ENCODE data around the gene CFHR1.
"Not testable (repeated sequence)": the region's sequence is repeated elsewhere in the genome, so short reads cannot be mapped to it uniquely, and the experiment has no call there.

Gene CFHR1

GRCh38 chr1:196819531-196819930 lies at the start of gene CFHR1:
CFHR1 (plus strand) TSS chr1:196819731; CDS start chr1:196819845, 114 bp downstream.
- DNase-seq: not testable (repeated sequence)

DNA sequence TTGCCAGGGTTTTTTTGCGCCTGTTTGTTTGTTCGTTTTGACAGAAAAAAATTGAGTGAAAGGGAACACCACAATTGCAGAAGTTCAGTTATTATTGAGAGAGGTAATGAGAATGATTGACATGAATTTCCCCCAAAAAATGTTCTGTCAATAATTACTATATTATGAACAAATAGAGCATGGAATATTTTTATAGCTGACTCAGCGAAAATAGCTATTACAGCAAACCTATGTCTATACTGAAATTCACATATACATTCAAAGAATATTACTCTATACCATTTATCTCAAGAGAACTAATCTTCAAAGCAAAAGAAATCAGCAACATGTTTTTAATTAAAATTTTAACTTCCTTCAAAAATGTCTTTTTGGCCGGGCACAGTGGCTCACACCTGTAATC lies 49.7 kb upstream of the CFHR1 start:
- DNase-seq: not testable (repeated sequence)

DNA sequence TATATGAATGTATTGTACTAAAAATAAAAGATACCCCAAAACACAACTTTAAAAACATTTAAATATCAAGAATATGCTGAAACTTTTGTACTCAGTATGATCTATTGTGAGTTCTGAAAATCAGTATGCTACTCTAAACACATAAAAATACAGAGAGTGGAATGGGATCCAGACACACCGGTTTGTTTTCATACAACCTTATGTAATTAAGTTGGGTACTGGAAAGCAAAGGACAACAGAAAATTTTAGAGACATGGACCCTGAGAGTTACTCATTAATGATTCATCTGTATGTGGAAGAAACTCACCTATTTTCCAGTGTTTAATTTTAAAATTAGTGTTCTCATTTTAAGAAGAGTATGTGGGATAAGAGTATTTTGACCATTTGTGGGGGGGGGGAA lies 45.8 kb upstream of the CFHR1 start:
- no peak for DNase-seq

GRCh38 chr1:196774175-196774574 lies 45.4 kb upstream of the CFHR1 start:
- no peak for DNase-seq

DNA sequence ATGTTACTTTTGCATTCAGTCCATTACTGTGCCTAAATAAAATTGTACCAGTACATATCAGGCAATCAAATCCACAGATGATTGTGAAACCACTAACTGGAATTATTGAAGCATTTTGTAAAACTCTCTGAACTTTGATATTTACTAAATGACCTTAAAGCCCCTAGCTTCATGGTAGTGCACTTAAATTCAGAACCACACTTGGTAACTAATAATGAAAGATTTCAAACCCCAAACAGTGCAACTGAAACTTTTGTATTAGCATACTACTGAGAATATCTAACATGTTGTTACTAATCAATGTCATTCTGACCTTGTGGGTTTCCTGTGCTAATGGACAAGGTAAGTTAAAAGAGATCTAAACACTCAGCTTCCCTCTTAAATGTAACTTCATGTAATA lies 44.9 kb upstream of the CFHR1 start, which contains the start of gene CFHR3:
Gene CFHR3 (plus strand): TSS at position 238 of the 400 bp plus-strand sequence. CDS start 47 bp downstream, at position 285.
- DNase-seq: no peak

DNA sequence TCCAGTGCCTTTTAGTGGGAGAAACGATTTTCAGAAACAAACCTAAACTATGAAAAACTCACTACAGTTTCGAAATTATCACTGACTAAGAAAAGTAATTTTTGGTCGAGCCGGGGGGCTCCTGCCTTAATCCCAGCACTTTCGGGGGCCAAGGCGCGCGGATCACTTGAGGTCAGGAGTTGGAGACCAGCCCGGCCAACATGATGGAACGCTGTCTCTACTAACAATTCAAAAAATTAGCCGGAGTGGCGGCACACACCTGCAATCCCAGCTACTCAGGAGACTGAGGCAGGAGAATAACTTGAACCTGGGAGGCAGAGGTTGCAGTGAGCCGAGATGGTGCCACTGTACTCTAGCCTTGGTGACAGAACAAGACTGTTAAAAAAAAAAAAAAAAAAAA lies 41.9 kb upstream of the CFHR1 start:
- no peak for DNase-seq

GRCh38 chr1:196779093-196779492 lies 40.4 kb upstream of the CFHR1 start:
- no peak for DNase-seq

DNA sequence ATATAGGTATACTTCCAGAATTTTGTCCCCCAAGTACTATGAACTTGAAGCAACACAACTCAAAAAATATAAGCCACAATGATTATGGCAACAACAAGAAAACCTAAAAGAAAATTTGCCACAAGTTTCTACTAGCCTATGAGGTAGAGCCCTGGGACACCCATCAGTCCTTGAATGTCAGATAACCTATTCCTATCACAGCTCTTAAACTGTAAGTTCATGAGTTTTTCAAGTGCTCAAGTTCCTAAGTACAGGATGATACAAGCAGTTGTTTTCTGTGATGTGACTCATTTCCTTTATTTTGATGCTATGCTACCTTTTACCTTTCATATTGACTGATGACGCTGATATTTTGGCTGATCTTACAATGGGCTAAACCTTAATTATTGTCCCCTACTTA lies 28.3 kb upstream of the CFHR1 start:
- DNase-seq: not testable (repeated sequence)

DNA sequence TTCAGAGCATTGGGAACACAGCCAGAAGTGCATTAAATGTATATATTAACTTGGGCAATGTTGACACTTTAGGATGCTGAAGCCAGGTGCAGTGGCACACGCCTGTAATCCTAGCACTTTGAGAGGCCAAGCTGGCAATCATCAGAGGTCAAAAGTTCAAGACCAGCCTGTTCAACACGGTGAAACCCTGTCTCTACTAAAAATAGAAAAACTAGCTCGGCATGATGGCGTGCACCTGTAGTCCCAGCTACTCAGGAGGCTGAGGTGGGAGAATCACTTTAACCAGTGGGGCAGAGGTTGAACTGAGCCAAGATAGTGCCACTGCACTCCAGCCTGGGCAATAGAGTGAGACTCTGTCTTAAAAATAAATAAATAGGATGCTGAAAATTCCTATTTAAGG lies 25.4 kb upstream of the CFHR1 start:
- DNase-seq: not testable (repeated sequence)

GRCh38 chr1:196797891-196798290 lies 21.6 kb upstream of the CFHR1 start:
- no peak for DNase-seq

GRCh38 chr1:196801920-196802319 lies 17.6 kb upstream of the CFHR1 start:
- DNase-seq: not testable (repeated sequence)

DNA sequence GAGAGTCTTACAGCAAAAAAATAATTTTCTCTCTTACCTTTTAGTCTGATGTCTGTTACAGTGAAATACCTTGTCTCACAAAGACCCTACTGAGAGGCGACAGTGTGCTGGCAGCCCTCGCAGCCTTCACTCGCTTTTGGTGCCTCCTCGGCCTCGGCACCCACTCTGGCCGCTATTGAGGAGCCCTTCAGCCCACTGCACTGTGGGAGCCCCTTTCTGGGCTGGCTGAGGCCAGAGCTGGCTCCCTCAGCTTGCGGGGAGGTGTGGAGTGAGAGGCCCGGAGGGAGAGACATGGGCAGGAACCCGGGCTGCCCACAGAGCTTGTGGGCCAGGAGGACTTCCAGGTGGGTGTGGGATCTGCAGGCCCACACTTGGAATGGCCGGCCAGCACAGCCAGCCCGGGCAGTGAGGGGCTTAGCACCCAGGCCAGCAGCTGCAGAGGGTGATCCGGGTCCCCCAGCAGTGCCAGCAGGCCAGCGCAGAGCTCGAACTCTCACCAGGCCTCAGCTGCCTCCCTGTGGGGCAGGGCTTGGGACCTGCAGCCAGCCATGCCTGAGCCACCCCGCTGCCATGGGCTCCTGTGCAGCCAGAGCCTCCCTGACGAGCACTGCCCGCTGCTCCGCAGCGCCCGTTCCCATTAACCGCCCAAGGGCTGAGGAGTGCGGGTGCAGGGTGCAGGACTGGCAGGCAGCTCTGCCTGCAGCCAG lies 10.8 kb upstream of the CFHR1 start:
- no peak for DNase-seq

DNA sequence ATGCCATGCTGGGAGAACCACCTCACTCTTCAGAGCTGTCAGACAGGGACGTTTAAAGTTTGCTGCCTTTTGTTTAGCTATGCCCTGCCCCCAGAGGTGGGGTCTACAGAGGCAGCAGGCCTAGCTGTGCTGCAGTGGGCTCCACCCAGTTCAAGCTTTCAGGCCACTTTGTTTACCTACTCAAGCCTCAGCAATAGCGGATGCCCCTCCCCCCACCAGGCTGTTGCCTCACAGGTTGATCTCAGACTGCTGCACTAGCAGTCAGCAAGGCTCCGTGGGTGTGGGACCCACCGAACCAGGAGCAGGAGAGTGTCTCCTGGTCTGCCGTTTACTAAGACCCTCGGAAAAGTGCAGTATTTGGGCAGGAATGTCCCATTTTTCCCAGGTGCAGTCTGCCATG lies 2.1 kb upstream of the CFHR1 start:
- not testable (repeated sequence) for DNase-seq

DNA sequence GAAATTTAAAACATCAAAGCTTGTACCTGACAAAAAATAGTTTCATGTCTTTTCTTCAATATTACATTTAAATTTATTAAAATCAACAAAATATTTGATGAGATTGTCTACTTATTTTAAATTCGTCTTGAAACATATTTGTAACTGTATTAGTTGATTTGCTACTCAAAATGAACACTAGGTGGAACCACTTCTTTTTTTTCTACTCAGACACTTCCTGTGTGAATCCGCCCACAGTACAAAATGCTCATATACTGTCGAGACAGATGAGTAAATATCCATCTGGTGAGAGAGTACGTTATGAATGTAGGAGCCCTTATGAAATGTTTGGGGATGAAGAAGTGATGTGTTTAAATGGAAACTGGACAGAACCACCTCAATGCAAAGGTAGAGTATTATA lies 8.3 kb downstream of the CFHR1 start:
- DNase-seq: not testable (repeated sequence)

DNA sequence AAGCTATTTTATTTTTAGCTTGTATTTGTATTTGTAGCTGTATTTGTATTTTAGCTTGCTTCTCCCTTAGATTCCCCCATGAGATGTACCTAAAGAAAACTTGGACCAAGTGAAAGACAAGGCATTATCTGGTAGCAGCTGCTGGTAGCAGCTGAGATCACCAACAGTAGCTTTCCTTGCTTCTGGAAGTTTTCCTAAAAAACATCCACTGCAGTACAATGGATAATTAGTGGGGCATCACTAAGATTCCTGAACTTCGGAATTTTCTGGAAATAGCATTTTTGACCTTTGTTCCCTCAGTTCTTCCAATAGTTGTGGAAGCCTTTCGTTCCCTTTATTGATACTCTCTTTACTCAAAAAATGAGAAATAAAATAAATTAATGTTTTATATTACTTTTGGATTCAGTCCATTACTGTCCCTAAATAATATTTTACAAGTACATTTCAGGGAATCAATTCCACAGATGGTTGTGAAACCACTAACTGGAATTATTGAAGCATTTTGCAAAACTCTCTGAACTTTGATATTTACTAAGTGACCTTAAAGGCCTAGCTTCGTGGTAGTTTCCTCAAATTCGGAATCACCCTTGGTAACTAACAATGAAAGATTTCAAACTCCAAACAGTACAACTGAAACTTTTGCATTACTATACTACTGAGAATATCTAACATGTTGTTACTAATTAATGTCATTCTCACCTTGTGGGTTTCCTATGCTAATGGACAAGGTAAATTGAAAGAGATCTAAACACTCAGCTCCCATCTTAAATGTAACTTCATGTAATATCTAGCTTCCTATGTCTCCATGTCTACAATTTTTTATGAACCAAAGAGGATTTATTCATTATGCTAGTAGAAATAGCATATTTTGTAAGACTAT lies 30.3 kb downstream of the CFHR1 start:
- not testable (repeated sequence) for DNase-seq

DNA sequence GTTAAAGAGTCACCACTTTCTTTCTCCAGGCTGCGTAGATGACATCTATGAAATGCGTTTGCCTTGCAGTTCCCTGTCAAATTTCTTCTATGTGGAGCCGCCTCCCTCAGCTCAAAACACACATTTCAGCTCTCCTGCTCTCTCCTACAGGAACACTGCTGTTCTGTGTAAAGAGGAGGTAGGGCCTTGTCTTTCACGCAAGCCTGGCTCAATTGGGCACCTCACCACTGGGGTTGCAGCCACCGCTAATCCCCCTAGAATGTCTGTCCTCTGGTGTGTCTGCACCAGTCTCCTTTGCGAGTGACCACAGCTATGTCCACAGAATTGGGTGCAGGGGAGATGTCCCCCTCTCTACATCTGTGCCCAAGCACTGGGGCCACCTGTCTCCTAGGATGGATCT lies 36.5 kb downstream of the CFHR1 start:
- no peak for DNase-seq

DNA sequence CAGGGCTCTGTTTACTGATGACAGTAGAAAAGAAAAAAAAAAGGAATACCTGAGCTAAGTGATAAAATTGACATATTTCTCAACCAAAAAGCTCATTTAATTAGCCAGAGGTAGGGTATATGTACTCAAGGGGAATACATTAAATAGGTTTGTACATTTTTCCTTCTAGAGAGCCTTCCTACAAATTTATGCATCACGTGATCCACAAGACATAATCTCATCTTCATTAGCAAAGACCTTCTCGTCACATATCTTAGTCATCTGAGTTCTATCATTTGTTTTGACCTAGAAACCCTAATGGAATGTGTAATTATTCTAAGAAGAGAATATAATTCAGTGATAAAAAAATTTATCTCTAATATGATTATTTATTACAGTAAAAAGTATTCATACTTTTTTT lies 37.7 kb downstream of the CFHR1 start:
- DNase-seq: no peak

DNA sequence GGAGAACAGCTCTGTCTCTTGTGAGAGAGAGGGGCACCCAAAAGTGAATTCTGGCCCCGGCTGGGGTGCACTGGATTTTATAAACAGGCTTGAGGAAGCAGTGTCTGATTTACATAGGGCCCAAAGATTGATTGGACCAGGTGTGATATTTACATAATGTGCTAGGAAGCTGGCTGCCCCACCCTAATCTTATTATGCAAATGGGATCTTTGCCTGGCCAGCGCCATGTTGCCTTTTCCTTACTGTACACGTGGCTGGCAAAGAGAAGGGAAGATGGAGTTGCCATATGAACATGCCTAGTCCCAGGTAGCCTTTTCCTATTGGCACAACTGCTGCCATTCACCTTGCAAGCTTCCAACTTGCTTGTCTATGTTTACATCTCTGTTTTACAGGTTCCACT lies 39.3 kb downstream of the CFHR1 start:
- DNase-seq: no peak

- DNase-seq: no peak
Observed at GRCh38 chr1:196860323-196860884, 40.9 kb downstream of the CFHR1 start.

DNA sequence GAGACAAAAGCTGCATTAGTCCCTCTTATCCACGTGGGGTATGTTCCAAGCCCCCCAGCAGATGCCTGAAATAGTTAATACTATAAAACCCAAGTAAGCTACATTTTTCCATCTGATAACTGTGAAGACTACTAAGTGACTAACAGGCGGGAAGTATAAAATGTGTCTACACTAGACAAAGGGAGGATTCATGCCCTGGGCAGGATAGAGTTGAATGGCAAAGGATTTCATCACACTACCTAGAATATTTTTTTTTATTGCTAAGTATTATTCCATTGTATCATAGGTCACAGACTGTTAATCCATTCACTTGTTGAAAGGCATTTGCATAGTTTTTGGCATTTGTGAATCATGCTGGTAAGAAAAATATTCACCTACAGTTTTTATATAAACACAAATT lies 41.9 kb downstream of the CFHR1 start:
- DNase-seq: no peak

DNA sequence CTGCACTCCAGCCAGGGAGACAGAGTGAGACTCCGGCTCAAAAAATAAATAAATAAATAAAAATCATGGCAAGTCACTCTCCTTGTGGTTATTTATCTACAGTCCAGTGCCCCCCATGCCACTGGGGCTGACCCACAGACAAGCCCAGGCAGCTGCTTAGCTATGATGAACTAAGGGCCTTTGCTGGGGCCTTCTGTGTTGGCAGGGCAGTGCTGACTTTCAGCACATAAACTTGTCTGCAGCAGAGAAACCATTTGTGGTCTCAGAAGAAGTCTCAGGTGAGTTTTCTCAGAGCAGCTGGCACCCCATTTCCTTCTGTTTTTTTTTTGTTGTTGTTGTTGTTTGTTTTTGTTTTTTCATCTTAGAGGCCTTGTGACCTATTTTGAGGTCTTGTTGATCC lies 47.4 kb downstream of the CFHR1 start:
- no peak for DNase-seq

- DNase-seq: no peak
Observed at GRCh38 chr1:196873385-196873784, 53.9 kb downstream of the CFHR1 start.

DNA sequence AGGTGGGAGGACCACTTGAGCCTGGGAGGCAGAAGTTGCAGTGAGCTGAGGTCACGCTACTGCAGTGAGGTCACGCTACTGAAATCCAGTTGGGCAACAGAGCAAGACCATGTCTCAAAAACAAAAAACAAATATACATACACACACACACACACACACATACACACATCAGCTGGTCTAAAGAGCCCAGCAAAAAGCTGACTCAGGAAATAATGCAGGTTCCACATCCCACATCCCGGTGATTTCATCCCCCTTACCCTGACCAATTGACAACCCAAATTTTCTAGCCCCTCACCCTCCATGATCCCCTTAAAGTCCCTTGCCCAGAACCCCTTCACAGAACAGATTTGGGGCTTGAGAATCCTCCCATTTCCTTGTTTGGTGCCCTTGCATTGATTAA lies 56.4 kb downstream of the CFHR1 start:
- no peak for DNase-seq

DNA sequence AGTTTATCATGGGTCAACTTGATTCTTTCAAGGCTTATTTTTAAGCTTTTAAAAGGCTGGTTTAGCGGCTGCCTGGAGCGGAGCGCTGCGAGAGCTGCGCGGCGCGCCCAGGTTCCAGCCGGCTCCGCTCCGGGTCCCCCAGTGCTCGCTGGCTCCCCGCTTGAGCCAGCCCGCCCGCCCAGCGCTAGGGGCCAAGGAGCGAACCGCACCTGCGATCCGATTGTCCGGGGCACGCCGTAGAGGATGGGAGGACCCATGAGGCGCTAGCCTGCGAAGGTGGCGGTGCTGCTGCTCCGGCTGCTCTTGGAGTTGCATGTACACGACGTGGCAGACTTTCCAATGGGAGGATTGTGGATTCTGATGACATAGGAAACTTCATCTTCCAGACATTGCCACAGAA lies 58.4 kb downstream of the CFHR1 start:
- DNase-seq: no peak

Data from cerebellar nuclear complex (tissue), 1 donor.